Tibial artery (tissue), 4 donors: ENCODE measurements around the gene PLEKHD1.

Experiments
- DNase-seq, 2 donors: peaks; one replicate each; pipeline ENCODE4 v3.0.0-alpha.2; 2019
- H3K27ac ChIP-seq, 2 donors: fragments of 200-600 bp; sonication (generic) in 1 of 2; 1 replicate in 1 of 2; 2 replicates in 1 of 2; pipeline ENCODE4 v1.5.1; 2018 to 2019; ENCODE audit warnings: mild to moderate bottlenecking in 1 of 2
- H3K27me3 ChIP-seq, 2 donors: fragments of 200-600 bp; sonication (generic) in 1 of 2; one replicate each; pipeline versions ENCODE4 v1.5.1 to v1.6.0; 2016 to 2019
- H3K36me3 ChIP-seq, 3 donors: fragments of 200-600 bp; sonication (generic) in 2 of 3; one replicate each; pipeline ENCODE4 v1.5.1; 2016 to 2019; ENCODE audit warnings: mild to moderate bottlenecking in 2 of 3
- H3K4me1 ChIP-seq, 4 donors: fragments of 200-600 bp; sonication (generic) in 2 of 4; 1 replicate in 3 of 4; 2 replicates in 1 of 4; pipeline ENCODE4 v1.5.1; 2016 to 2019
- H3K4me3 ChIP-seq, 2 donors: fragments of 200-600 bp; sonication (generic) in 1 of 2; 1 replicate in 1 of 2; 2 replicates in 1 of 2; pipeline ENCODE4 v1.5.1; 2018 to 2019; ENCODE audit warnings: mild to moderate bottlenecking in 2 of 2
- H3K9me3 ChIP-seq, 3 donors: fragments of 200-600 bp; sonication (generic) in 1 of 3; one replicate each; pipeline ENCODE4 v1.5.1; 2016 to 2019
- CTCF ChIP-seq, 2 experiments: fragments of 200-600 bp in 1 of 2; fragments of 450-650 bp in 1 of 2; IDR thresholded peaks; one replicate each; pipeline ENCODE4 v1.5.1; 2017 to 2019; ENCODE audit warnings: antibody characterized with exemption in 2 of 2, mild to moderate bottlenecking in 1 of 2, moderate library complexity in 1 of 2
- intact Hi-C: fragments of 100-400 bp; cut with DNase I; formaldehyde crosslinking; loops from one replicate; pipeline ENCODE4 v1.15.0; 2023; ENCODE audit warnings: low total_unique reads

PLEKHD1 gene

DNA sequence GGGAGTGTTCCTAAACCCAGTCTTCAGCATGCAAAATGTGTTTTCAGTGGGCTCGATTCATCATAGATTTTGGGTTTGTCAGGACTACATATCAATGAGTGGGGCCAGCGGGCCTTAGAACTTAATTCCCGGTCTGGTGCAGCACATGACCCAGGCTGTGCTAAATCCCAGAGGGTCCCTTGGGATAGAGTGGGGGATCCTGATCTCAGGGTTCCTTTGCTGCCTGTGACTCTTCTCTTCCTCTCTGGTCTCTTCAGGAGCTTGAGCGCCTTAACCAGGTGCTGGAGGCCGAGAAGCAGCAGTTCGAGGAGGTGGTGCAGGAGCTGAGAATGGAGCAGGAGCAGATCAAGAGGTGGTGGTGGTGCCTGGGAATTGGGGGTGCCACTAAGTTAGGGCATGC lies 37.5 kb downstream of the PLEKHD1 start:
- H3K4me3 ChIP-seq: no peak overlapping the region
- TF ChIP-seq CTCF (IDR thresholded peaks at IDR 0.05): no peak
- intact Hi-C loops: no loop called here
- H3K36me3 ChIP-seq: no peaks in the 10 kb centered on the region
- H3K4me1 ChIP-seq: no peaks in the 10 kb centered on the region
- no peak for DNase-seq
- H3K27ac ChIP-seq: no peak overlapping the region
- H3K27me3 ChIP-seq: peaks cover 0 to 20% of the 10 kb centered on the region in 2 donors
- H3K9me3 ChIP-seq: no peaks in the 10 kb centered on the region

- Histone ChIP-seq H3K4me3 (no peak overlapping the region), H3K27me3 (peaks cover 0 to 23% of the 10 kb centered on the region in 2 donors), H3K36me3 (no peaks in the 10 kb centered on the region), H3K4me1 (no peaks in the 10 kb centered on the region), H3K27ac (no peak overlapping the region), H3K9me3 (no peaks in the 10 kb centered on the region)
- intact Hi-C loops: no loop called here
- TF ChIP-seq CTCF (IDR thresholded peaks at IDR 0.05): no peak
- DNase-seq: no peak
Measured at GRCh38 chr14:69525896-69526295, 41.4 kb downstream of the PLEKHD1 start.

DNA sequence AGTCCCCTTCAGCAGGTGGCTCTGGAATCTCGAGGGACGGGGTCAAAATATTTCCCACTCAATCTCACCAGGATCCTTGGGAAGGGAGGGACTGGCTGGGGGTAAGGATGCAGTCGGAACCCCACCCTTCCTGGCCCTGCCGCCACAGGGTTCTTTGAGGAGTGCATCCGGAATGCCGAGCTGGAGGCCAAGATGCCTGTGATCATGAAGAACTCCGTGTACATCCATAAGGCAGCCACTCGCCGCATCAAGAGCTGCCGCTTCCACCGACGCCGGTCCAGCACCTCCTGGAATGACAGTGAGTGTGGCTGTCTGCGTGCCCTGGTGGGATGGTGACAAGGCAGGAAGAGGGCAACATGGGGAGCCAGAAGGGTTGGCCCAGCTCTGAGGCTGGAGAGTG lies 43.1 kb downstream of the PLEKHD1 start:
- Histone ChIP-seq H3K4me3 (no peak overlapping the region), H3K36me3 (no peaks in the 10 kb centered on the region), H3K4me1 (no peaks in the 10 kb centered on the region), H3K27ac (no peak overlapping the region), H3K27me3 (peaks cover 0 to 26% of the 10 kb centered on the region in 2 donors), H3K9me3 (no peaks in the 10 kb centered on the region)
- DNase-seq: no peak
- no peak for TF ChIP-seq CTCF (IDR thresholded peaks at IDR 0.05)
- intact Hi-C loops: no loop called here

GRCh38 chr14:69528143-69528542 lies 43.6 kb downstream of the PLEKHD1 start:
- Histone ChIP-seq H3K9me3 (no peaks in the 10 kb centered on the region), H3K27me3 (peaks cover 0 to 26% of the 10 kb centered on the region in 2 donors), H3K4me1 (no peaks in the 10 kb centered on the region), H3K36me3 (no peaks in the 10 kb centered on the region), H3K4me3 (no peak overlapping the region), H3K27ac (no peak overlapping the region)
- no peak for DNase-seq
- intact Hi-C loops: no loop called here
- TF ChIP-seq CTCF (IDR thresholded peaks at IDR 0.05): no peak

DNA sequence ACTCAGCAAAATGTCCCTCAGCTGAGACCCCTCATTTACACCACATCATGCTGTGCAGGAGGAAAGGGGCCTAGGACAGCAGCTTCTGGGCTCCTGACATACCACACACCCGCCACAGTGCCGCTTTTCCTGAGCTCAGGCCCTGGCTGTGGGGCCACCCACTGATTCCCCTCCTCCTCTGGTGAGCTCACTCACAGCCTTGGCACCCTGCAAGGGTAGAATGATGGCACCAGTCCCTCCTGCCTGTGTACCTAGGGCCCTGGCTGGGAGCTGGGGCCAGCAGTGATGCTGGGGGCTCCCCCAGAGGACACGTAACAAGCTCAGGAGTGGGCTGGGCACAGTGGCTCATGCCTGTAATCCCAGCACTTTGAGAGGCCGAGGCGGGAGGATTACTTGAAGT lies 44.4 kb downstream of the PLEKHD1 start:
- no peaks in the 10 kb centered on the region for H3K4me1 ChIP-seq

More for the DNA sequence above, 44.4 kb downstream of the PLEKHD1 start:
- no peak for DNase-seq
- peaks cover 0 to 32% of the 10 kb centered on the region in 2 donors for H3K27me3 ChIP-seq
- no peaks in the 10 kb centered on the region for H3K9me3 ChIP-seq
- H3K27ac ChIP-seq: no peak overlapping the region
- intact Hi-C loops: no loop called here
- H3K36me3 ChIP-seq: no peaks in the 10 kb centered on the region
- TF ChIP-seq CTCF (IDR thresholded peaks at IDR 0.05): no peak
- H3K4me3 ChIP-seq: no peak overlapping the region
